A549 (cell line): ENCODE measurements around the gene DNAJC30. TPM values are rescaled to one million over a fixed set of nuclear protein-coding genes. Genes with fewer than 3 reads are reported as not detected.

Experiments
- ATAC-seq, 2 experiments: fragments of 200-7000 bp in 1 of 2; fragments of >200 bp in 1 of 2; cut with Nextera tagmentation in 1 of 2; cut with Tn5 transposase in 1 of 2; 3 replicates each; pipeline versions ENCODE4 v1.8.0 to v1.9.1; 2018 to 2020; ENCODE audit warnings: mild to moderate bottlenecking in 1 of 2, moderate library complexity in 1 of 2
- CTCF ChIA-PET: fragments of 300-600 bp; sonication (Branson Sonifier 250); formaldehyde crosslinking; extraction: SDS; loops from one replicate; lab custom pipeline; 2021; ENCODE audit warnings: antibody characterized with exemption, inconsistent platforms; lab: Yijun Ruan, JAX
- POLR2A ChIA-PET: fragments of 350-600 bp; formaldehyde crosslinking; extraction: SDS; loops from one replicate; lab custom pipeline; 2021; ENCODE audit warnings: antibody characterized with exemption, inconsistent platforms; lab: Yijun Ruan, JAX
- DNase-seq, 2 experiments: peaks; one replicate each; pipeline versions ENCODE4 v3.0.0 to v3.0.0-alpha.2; 2011 to 2016; ENCODE audit warnings: low read depth in 1 of 2, low spot score in 1 of 2
- FAIRE-seq: peaks from 2 replicates; lab custom pipeline; 2011; peaks lifted over from hg19 to GRCh38; lab: Jason Lieb, UNC
- H3K27ac ChIP-seq, 2 experiments: fragments of >200 bp; sonication (Bioruptor Twin); formaldehyde crosslinking; 3 replicates each; pipeline ENCODE4 v1.5.1; 2016 to 2017
- H3K4me1 ChIP-seq: fragments of >200 bp; sonication (Bioruptor Twin); formaldehyde crosslinking; 3 replicates; pipeline ENCODE4 v1.6.1; 2016
- H3K4me2 ChIP-seq: fragments of >200 bp; sonication (Bioruptor Twin); formaldehyde crosslinking; 3 replicates; pipeline ENCODE4 v1.6.1; 2016
- H3K4me3 ChIP-seq: fragments of >200 bp; sonication (Bioruptor Twin); formaldehyde crosslinking; 3 replicates; pipeline ENCODE4 v1.5.1; 2016
- H3K9me3 ChIP-seq: fragments of >200 bp; sonication (Bioruptor Twin); formaldehyde crosslinking; 3 replicates; pipeline ENCODE4 v1.6.1; 2016
- CEBPB ChIP-seq, 2 experiments: fragments of >200 bp in 1 of 2; sonication (Bioruptor Twin) in 1 of 2; formaldehyde crosslinking in 1 of 2; IDR thresholded peaks; 2 replicates each; pipeline ENCODE4 v1.6.1; 2012 to 2016
- CTCF ChIP-seq: fragments of >200 bp; sonication (Bioruptor Twin); formaldehyde crosslinking; IDR thresholded peaks from 3 replicates; pipeline ENCODE4 v1.5.1; 2016
- EHMT2 ChIP-seq: fragments of 200-600 bp; sonication (generic); IDR thresholded peaks from 2 replicates; pipeline ENCODE4 v1.6.1; 2016; ENCODE audit warnings: antibody characterized with exemption, low read depth, mild to moderate bottlenecking, moderate library complexity
- FOSB ChIP-seq: fragments of 250-450 bp; sonication (Bioruptor Pico); IDR thresholded peaks from 2 replicates; pipeline ENCODE4 v1.5.0; 2020; ENCODE audit warnings: mild to moderate bottlenecking, moderate library complexity
- FOSL2 ChIP-seq, 2 experiments: fragments of 450-650 bp in 1 of 2; fragments of >200 bp in 1 of 2; sonication (Bioruptor Twin) in 1 of 2; formaldehyde crosslinking; IDR thresholded peaks; 2 replicates each; pipeline versions ENCODE4 v1.5.0 to v1.6.1; 2016 to 2020; ENCODE audit warnings: mild to moderate bottlenecking in 1 of 2, moderate library complexity in 1 of 2
- FOXS1 ChIP-seq: fragments of 250-450 bp; sonication (Bioruptor Pico); IDR thresholded peaks from 2 replicates; pipeline ENCODE4 v1.5.0; 2020; ENCODE audit warnings: mild to moderate bottlenecking, moderate library complexity
- GATA3 ChIP-seq: IDR thresholded peaks from 2 replicates; pipeline ENCODE4 v1.6.1; 2012; ENCODE audit warnings: borderline replicate concordance
- HDAC2 ChIP-seq: fragments of 200-600 bp; sonication (generic); IDR thresholded peaks from 2 replicates; pipeline ENCODE4 v1.6.1; 2016
- HOXB5 ChIP-seq: fragments of 250-450 bp; sonication (Bioruptor Pico); IDR thresholded peaks from 2 replicates; pipeline ENCODE4 v1.5.0; 2020; ENCODE audit warnings: mild to moderate bottlenecking, moderate library complexity
- MAX ChIP-seq: IDR thresholded peaks from 2 replicates; pipeline ENCODE4 v1.6.1; 2012
- NPAS2 ChIP-seq: fragments of 250-450 bp; sonication (Bioruptor Pico); IDR thresholded peaks from 2 replicates; pipeline ENCODE4 v1.8.0; 2022; ENCODE audit warnings: mild to moderate bottlenecking, moderate library complexity, borderline replicate concordance
- PBX3 ChIP-seq: IDR thresholded peaks from 2 replicates; pipeline ENCODE4 v1.6.1; 2012
- PHF8 ChIP-seq: fragments of 200-600 bp; sonication (generic); IDR thresholded peaks from 2 replicates; pipeline ENCODE4 v1.6.1; 2016; ENCODE audit warnings: low read depth, mild to moderate bottlenecking, antibody characterized with exemption, moderate library complexity, borderline replicate concordance
- POLR2A ChIP-seq: IDR thresholded peaks from 2 replicates; pipeline ENCODE4 v1.6.1; 2012; ENCODE audit warnings: mild to moderate bottlenecking, low read length
- RFX5 ChIP-seq: fragments of 450-650 bp; IDR thresholded peaks from 2 replicates; pipeline ENCODE4 v1.7.1; 2014; ENCODE audit warnings: antibody characterized with exemption, mild to moderate bottlenecking, moderate library complexity
- RNF2 ChIP-seq: fragments of 200-600 bp; sonication (generic); IDR thresholded peaks from 2 replicates; pipeline ENCODE4 v1.6.1; 2016; ENCODE audit warnings: low read depth, mild to moderate bottlenecking, antibody characterized with exemption, moderate library complexity, borderline replicate concordance
- SMC3 ChIP-seq: fragments of >200 bp; sonication (Bioruptor Twin); formaldehyde crosslinking; IDR thresholded peaks from 3 replicates; pipeline ENCODE4 v1.6.1; 2018; ENCODE audit warnings: inconsistent platforms
- TP53 ChIP-seq: fragments of 250-450 bp; sonication (Bioruptor Pico); IDR thresholded peaks from 2 replicates; pipeline ENCODE4 v1.5.0; 2021; ENCODE audit warnings: mild to moderate bottlenecking, moderate library complexity
- ZNF302 ChIP-seq: fragments of 250-450 bp; sonication (Bioruptor Pico); IDR thresholded peaks from 2 replicates; pipeline ENCODE4 v1.9.0; 2021; ENCODE audit warnings: inconsistent platforms, mild to moderate bottlenecking, moderate library complexity
- WGBS: methylation state at CpG from one replicate; pipeline ENCODE4 v1.1.6; 2017; ENCODE audit errors: missing lambda C conversion rate; 5-methylcytosine and 5-hydroxymethylcytosine counted together
- polyA plus RNA-seq, 4 experiments: library from polyadenylated mRNA; depleted of rRNA in 3 of 4; stranded (reverse); fragments of >200 nt; fragmentation: RNase III in 1 of 4; extraction: RNeasy Plus Mini Kit Qiagen cat#74134 plus additional on column Dnase treatment in 1 of 4; gene quantifications; 2 replicates in 3 of 4; 3 replicates in 1 of 4; pipeline ENCODE4 v1.2.3, GENCODE V29; 2011 to 2017

Gene DNAJC30
- polyA plus RNA-seq, 2 of the 4 experiments (the other 2 are of a cell fraction), result 5.7 to 8.9 TPM

- TF ChIP-seq FOXS1 (CRISPR knock-in tag) (0 out of 2 replicates have a peak, but pooled peaks have one; percentile 35), NPAS2 (CRISPR knock-in tag) (no peak), CTCF (no peak), PHF8 (no peak), GATA3 (peak; percentile 92), CEBPB (IDR thresholded peaks at IDR 0.05) (peak in 1 of 2 experiments; percentile 53; a peak in 1 of 4 replicates), MAX (peak; percentile 93), FOSB (CRISPR knock-in tag) (no peak; the same call in 1 of the 2 replicates), HOXB5 (CRISPR knock-in tag) (peak; percentile 82; the same call in 1 of the 2 replicates), PBX3 (0 out of 2 replicates have a peak, but pooled peaks have one; percentile 65)
- TF ChIP-seq, all 56 proteins: peak for 26
These were observed 21.6 kb upstream of the DNAJC30 start (continued) for GRCh38 chr7:73704640-73705550.

GRCh38 chr7:73703757-73704639 is 20.7 kb upstream of the DNAJC30 start:
- peak; percentile 74 to 84 for DNase-seq
- no peaks in the 10 kb centered on the region for H3K9me3 ChIP-seq
- 21% methylated on average over 10 of the region's 45 CpGs for WGBS
- peak overlapping the region; percentile 90 for H3K4me2 ChIP-seq
- H3K4me3 ChIP-seq, result peak overlapping the region; percentile 35
- ChIA-PET POLR2A (interaction anchor here (0.8 to 5.0 kb wide), 8 partner anchors 12 to 182 kb away, joined by 4 to 135 read pairs (median 6); partner anchors contain the start of genes BAZ1B, BUD23, DNAJC30 and MLXIPL), CTCF (interaction anchor here (0.8 to 10.0 kb wide), 14 partner anchors 7 to 117 kb away, joined by 3 to 105 read pairs (median 8); partner anchors contain the start of genes STX1A and VPS37D)
- peaks cover 94% of the 10 kb centered on the region for H3K4me1 ChIP-seq
- H3K27ac ChIP-seq, result peak overlapping the region; percentile 99 to 100
- TF ChIP-seq CEBPB (IDR thresholded peaks at IDR 0.05) (no peak), ZNF302 (CRISPR knock-in tag) (no peak), HOXB5 (CRISPR knock-in tag) (no peak), FOSL2 (IDR thresholded peaks at IDR 0.05) (no peak), FOSL2 (CRISPR knock-in tag; IDR thresholded peaks at IDR 0.05) (no peak), SMC3 (no peak), RNF2 (peak; percentile 81; the same call in 1 of the 2 replicates), TP53 (CRISPR knock-in tag) (0 out of 2 replicates have a peak, but pooled peaks have one; percentile 17), RFX5 (no peak), HDAC2 (0 out of 2 replicates have a peak, but pooled peaks have one; percentile 11), POLR2A (no peak; the same call in 1 of the 2 replicates), EHMT2 (no peak)
- TF ChIP-seq, all 56 proteins: peak for 3
- no peak for FAIRE-seq
- ATAC-seq, result peak; percentile 8 to 30
